Lower leg skin (tissue), 3 donors: ENCODE results near the gene NLE1.

ENCODE experiments used
- CTCF ChIP-seq, 3 donors: fragments of 450-650 bp; IDR thresholded peaks; one replicate each; pipeline ENCODE4 v1.5.1; 2016; ENCODE audit warnings: antibody characterized with exemption in 3 of 3, mild to moderate bottlenecking in 3 of 3, moderate library complexity in 2 of 3
- POLR2A ChIP-seq, 2 donors: fragments of 450-650 bp; IDR thresholded peaks; one replicate each; pipeline ENCODE4 v1.6.1; 2016 to 2017; ENCODE audit warnings: antibody characterized with exemption in 2 of 2, mild to moderate bottlenecking in 1 of 2, moderate library complexity in 1 of 2

- TF ChIP-seq POLR2A (IDR thresholded peaks at IDR 0.05) (no peak), CTCF (IDR thresholded peaks at IDR 0.05) (no peak)
Measured at GRCh38 chr17:35167046-35167445, 24.9 kb upstream of the NLE1 start.
